Mucosa of rectum (tissue), 2 donors: ENCODE results near the gene RAB3D.
"Not testable (repeated sequence)": the region's sequence is repeated elsewhere in the genome, so short reads cannot be mapped to it uniquely, and the experiment has no call there.

Experiments
- H3K27ac ChIP-seq, 2 donors: one replicate each; pipeline ENCODE4 v1.7.0; 2013; ENCODE audit warnings: inconsistent platforms in 2 of 2, low read depth in 2 of 2, low read length in 2 of 2
- H3K27me3 ChIP-seq, 2 donors: one replicate each; pipeline ENCODE4 v1.7.0; 2013; ENCODE audit warnings: low read length in 2 of 2; ENCODE audit not compliant: control insufficient read depth in 2 of 2, insufficient read depth in 2 of 2
- H3K36me3 ChIP-seq, 2 donors: one replicate each; pipeline ENCODE4 v1.7.0; 2013; ENCODE audit warnings: low read length in 2 of 2; ENCODE audit not compliant: control insufficient read depth in 2 of 2, insufficient read depth in 2 of 2
- H3K4me1 ChIP-seq, 2 donors: one replicate each; pipeline ENCODE4 v1.7.0; 2013; ENCODE audit warnings: low read length in 2 of 2, mild to moderate bottlenecking in 1 of 2; ENCODE audit not compliant: control insufficient read depth in 2 of 2, insufficient read depth in 2 of 2
- H3K4me3 ChIP-seq, 2 donors: one replicate each; pipeline ENCODE4 v1.7.0; 2013; ENCODE audit warnings: low read length in 2 of 2
- H3K9ac ChIP-seq, 2 donors: one replicate each; pipeline ENCODE4 v1.7.0; 2013; ENCODE audit warnings: low read length in 2 of 2, low read depth in 1 of 2, mild to moderate bottlenecking in 1 of 2
- H3K9me3 ChIP-seq, 2 donors: one replicate each; pipeline ENCODE4 v1.7.0; 2013; ENCODE audit warnings: low read length in 2 of 2; ENCODE audit not compliant: control insufficient read depth in 2 of 2
- donor health status: healthy.
- donor health status: Normal muscosa, but diverticular disease.

Gene RAB3D

GRCh38 chr19:11355160-11356073, 16.0 kb upstream of the RAB3D start, which contains the start of gene PLPPR2:
PLPPR2 (plus strand) TSS chr19:11355432; CDS start chr19:11357674, 2,242 bp downstream.
- peak within 1 kb of the TSS in 1 of 2 donors; percentile 36 for H3K9ac ChIP-seq
- H3K4me1 ChIP-seq: peaks cover 4 to 5% of the 10 kb centered on the region in 2 donors
- H3K27ac ChIP-seq: no peak within 1 kb of the TSS
- peak within 1 kb of the TSS; percentile 28 to 74 for H3K4me3 ChIP-seq
- no peaks in the 10 kb centered on the region for H3K36me3 ChIP-seq
- H3K9me3 ChIP-seq: no peaks in the 10 kb centered on the region
- H3K27me3 ChIP-seq: no peaks in the 10 kb centered on the region

- not testable (repeated sequence) for H3K27me3 ChIP-seq, H3K9ac ChIP-seq, H3K27ac ChIP-seq, H3K36me3 ChIP-seq, H3K4me3 ChIP-seq, H3K9me3 ChIP-seq, H3K4me1 ChIP-seq
Observed at GRCh38 chr19:11354102-11354501, 14.6 kb upstream of the RAB3D start.

GRCh38 chr19:11349171-11349570, 9.7 kb upstream of the RAB3D start:
- Histone ChIP-seq H3K4me1 (peaks cover 16 to 21% of the 10 kb centered on the region in 2 donors), H3K9ac (no peak overlapping the region)

GRCh38 chr19:11347546-11348039, 8.1 kb upstream of the RAB3D start:
- H3K36me3 ChIP-seq: no peaks in the 10 kb centered on the region
- H3K4me3 ChIP-seq: no peak overlapping the region
- no peak overlapping the region for H3K9ac ChIP-seq
- peaks cover 16 to 25% of the 10 kb centered on the region in 2 donors for H3K4me1 ChIP-seq
- no peak overlapping the region for H3K27ac ChIP-seq
- no peaks in the 10 kb centered on the region for H3K27me3 ChIP-seq
- H3K9me3 ChIP-seq: no peaks in the 10 kb centered on the region

More at GRCh38 chr19:11349171-11349570, 9.7 kb upstream of the RAB3D start:
- no peaks in the 10 kb centered on the region for H3K27me3 ChIP-seq
- no peaks in the 10 kb centered on the region for H3K36me3 ChIP-seq
- H3K4me3 ChIP-seq: no peak overlapping the region
- H3K27ac ChIP-seq: no peak overlapping the region
- no peaks in the 10 kb centered on the region for H3K9me3 ChIP-seq

GRCh38 chr19:11346104-11346940, 6.9 kb upstream of the RAB3D start, which contains the start of the genes CCDC159 and TMEM205:
CCDC159 (plus strand) TSS chr19:11346519; CDS start chr19:11346607, 88 bp downstream.
TMEM205 (minus strand) TSS chr19:11346268; CDS start chr19:11345619, 649 bp downstream.
- peak within 1 kb of the TSS; percentile 85 to 90 for H3K9ac ChIP-seq
- H3K27ac ChIP-seq: peak within 1 kb of the TSS; percentile 84 to 87
- H3K27me3 ChIP-seq: no peaks in the 10 kb centered on the region
- H3K9me3 ChIP-seq: no peaks in the 10 kb centered on the region
- peaks cover 16 to 25% of the 10 kb centered on the region in 2 donors for H3K4me1 ChIP-seq
- peak within 1 kb of the TSS; percentile 94 to 96 for H3K4me3 ChIP-seq
- no peaks in the 10 kb centered on the region for H3K36me3 ChIP-seq

GRCh38 chr19:11345122-11345803, 5.8 kb upstream of the RAB3D start:
- Histone ChIP-seq H3K36me3 (no peaks in the 10 kb centered on the region), H3K9ac (peak overlapping the region; percentile 5 to 90), H3K27ac (no peak overlapping the region), H3K4me1 (peaks cover 16 to 25% of the 10 kb centered on the region in 2 donors), H3K27me3 (no peaks in the 10 kb centered on the region), H3K4me3 (peak overlapping the region; percentile 94 to 96), H3K9me3 (no peaks in the 10 kb centered on the region)

- Histone ChIP-seq H3K9ac (no peak overlapping the region), H3K36me3 (no peaks in the 10 kb centered on the region), H3K4me3 (no peak overlapping the region), H3K4me1 (peaks cover 32 to 41% of the 10 kb centered on the region in 2 donors), H3K9me3 (no peaks in the 10 kb centered on the region), H3K27me3 (no peaks in the 10 kb centered on the region), H3K27ac (no peak overlapping the region)
Observed at GRCh38 chr19:11342429-11342828, 3.0 kb upstream of the RAB3D start.

- not testable (repeated sequence) for H3K9me3 ChIP-seq, H3K27me3 ChIP-seq
- Histone ChIP-seq H3K4me3 (peak overlapping the region; percentile 76 to 77), H3K9ac (peak overlapping the region in 1 of 2 donors; percentile 79), H3K36me3 (peaks cover 8 to 18% of the 10 kb centered on the region in 2 donors), H3K27ac (peak overlapping the region; percentile 67 to 75), H3K4me1 (peaks cover 17 to 26% of the 10 kb centered on the region in 2 donors)
Observed at GRCh38 chr19:11340099-11340467, 626 bp upstream of the RAB3D start.

GRCh38 chr19:11338569-11339253, 746 bp downstream of the RAB3D start:
- Histone ChIP-seq H3K4me1 (peaks cover 16% of the 10 kb centered on the region in 2 donors), H3K4me3 (peak overlapping the region; percentile 76 to 77), H3K9me3 (no peaks in the 10 kb centered on the region), H3K27me3 (no peaks in the 10 kb centered on the region), H3K27ac (peak overlapping the region; percentile 67 to 75), H3K9ac (peak overlapping the region; percentile 49 to 79), H3K36me3 (peaks cover 10 to 23% of the 10 kb centered on the region in 2 donors)
